Mesenchymal stem cell (in vitro differentiated cells and primary cell): Measurements from ENCODE around the gene ECPAS.
A peak's percentile ranks its signal among the peaks of the same experiment; 100 is the strongest.
"Not testable (repeated sequence)": the region's sequence is repeated elsewhere in the genome, so short reads cannot be mapped to it uniquely, and the experiment has no call there.

Source experiments
- DNase-seq: peaks from one replicate; pipeline ENCODE4 v3.0.0-alpha.2; 2013
- H2AFZ ChIP-seq: one replicate; pipeline ENCODE4 v1.6.1; 2013; ENCODE audit warnings: low read depth, mild to moderate bottlenecking, control low read depth, inconsistent platforms, low read length, moderate library complexity
- H2AK5ac ChIP-seq: 2 replicates; pipeline ENCODE4 v1.6.1; 2013; ENCODE audit warnings: low read length, moderate library complexity, mild to moderate bottlenecking, inconsistent platforms; ENCODE audit not compliant: severe bottlenecking
- H2BK120ac ChIP-seq: one replicate; pipeline ENCODE4 v1.6.1; 2013; ENCODE audit warnings: low read depth, mild to moderate bottlenecking, inconsistent platforms, low read length, moderate library complexity
- H2BK12ac ChIP-seq, 2 experiments: one replicate each; pipeline ENCODE4 v1.6.1; 2013; ENCODE audit warnings: inconsistent platforms in 2 of 2, low read length in 2 of 2, mild to moderate bottlenecking in 2 of 2, moderate library complexity in 2 of 2, control low read depth in 1 of 2
- H2BK15ac ChIP-seq: one replicate; pipeline ENCODE4 v1.6.1; 2013; ENCODE audit warnings: mild to moderate bottlenecking, low read depth, inconsistent platforms; ENCODE audit not compliant: poor library complexity, severe bottlenecking
- H2BK5ac ChIP-seq: 2 replicates; pipeline ENCODE4 v1.6.1; 2013; ENCODE audit warnings: low read depth, mild to moderate bottlenecking, low read length, control low read depth, inconsistent platforms; ENCODE audit not compliant: poor library complexity, severe bottlenecking
- H3K14ac ChIP-seq, 2 experiments: one replicate each; pipeline ENCODE4 v1.6.1; 2013; ENCODE audit warnings: inconsistent platforms in 2 of 2, low read length in 2 of 2, control low read depth in 1 of 2, mild to moderate bottlenecking in 1 of 2, moderate library complexity in 1 of 2
- H3K18ac ChIP-seq, 2 experiments: one replicate each; pipeline ENCODE4 v1.6.1; 2013; ENCODE audit warnings: inconsistent platforms in 2 of 2, low read length in 2 of 2, control low read depth in 1 of 2, low read depth in 1 of 2, mild to moderate bottlenecking in 1 of 2
- H3K23ac ChIP-seq, 2 experiments: one replicate each; pipeline ENCODE4 v1.6.1; 2013; ENCODE audit warnings: inconsistent platforms in 2 of 2, low read length in 2 of 2, mild to moderate bottlenecking in 2 of 2, moderate library complexity in 2 of 2, control low read depth in 1 of 2
- H3K27ac ChIP-seq: 2 replicates; pipeline ENCODE4 v1.5.1; 2013; ENCODE audit warnings: mild to moderate bottlenecking, moderate library complexity, low read length, control low read depth, inconsistent platforms; ENCODE audit not compliant: poor library complexity, severe bottlenecking
- H3K27me3 ChIP-seq, 2 experiments: 2 replicates each; pipeline versions ENCODE4 v1.6.1 to v1.7.0; 2013; ENCODE audit warnings: low read length in 2 of 2, mild to moderate bottlenecking in 2 of 2, moderate library complexity in 2 of 2, control low read depth in 1 of 2, inconsistent platforms in 1 of 2; ENCODE audit not compliant: control insufficient read depth in 1 of 2, insufficient read depth in 1 of 2
- H3K36me3 ChIP-seq, 2 experiments: 2 replicates each; pipeline versions ENCODE4 v1.6.1 to v1.7.0; 2013; ENCODE audit warnings: low read length in 2 of 2, control low read depth in 1 of 2, inconsistent platforms in 1 of 2, low read depth in 1 of 2, mild to moderate bottlenecking in 1 of 2; ENCODE audit not compliant: insufficient read depth in 2 of 2, control insufficient read depth in 1 of 2
- H3K4ac ChIP-seq, 2 experiments: one replicate each; pipeline ENCODE4 v1.6.1; 2013; ENCODE audit warnings: inconsistent platforms in 2 of 2, low read length in 2 of 2, mild to moderate bottlenecking in 2 of 2, moderate library complexity in 2 of 2, control low read depth in 1 of 2, low read depth in 1 of 2
- H3K4me1 ChIP-seq: 2 replicates; pipeline ENCODE4 v1.6.1; 2013; ENCODE audit warnings: low read depth, low read length, control low read depth; ENCODE audit not compliant: control insufficient read depth, insufficient read depth
- H3K4me2 ChIP-seq: 2 replicates; pipeline ENCODE4 v1.6.1; 2013; ENCODE audit warnings: low read length, mild to moderate bottlenecking, inconsistent platforms; ENCODE audit not compliant: poor library complexity, severe bottlenecking
- H3K4me3 ChIP-seq, 2 experiments: 2 replicates each; pipeline versions ENCODE4 v1.5.1 to v1.7.0; 2013; ENCODE audit warnings: low read length in 2 of 2, mild to moderate bottlenecking in 2 of 2, control low read depth in 1 of 2, low read depth in 1 of 2; ENCODE audit not compliant: insufficient read depth in 1 of 2
- H3K79me1 ChIP-seq: replicated peaks from 2 replicates; pipeline ENCODE4 v1.6.1; 2013; ENCODE audit warnings: mild to moderate bottlenecking, control low read depth, low read length, inconsistent platforms; ENCODE audit not compliant: poor library complexity, severe bottlenecking
- H3K9ac ChIP-seq: 2 replicates; pipeline ENCODE4 v1.7.0; 2013; ENCODE audit warnings: mild to moderate bottlenecking, low read length, moderate library complexity
- H3K9me3 ChIP-seq: 2 replicates; pipeline ENCODE4 v1.7.0; 2013; ENCODE audit warnings: mild to moderate bottlenecking, low read length; ENCODE audit not compliant: control insufficient read depth
- H4K8ac ChIP-seq: one replicate; pipeline ENCODE4 v1.6.1; 2013; ENCODE audit warnings: inconsistent platforms, mild to moderate bottlenecking, low read length, moderate library complexity
- H4K91ac ChIP-seq: one replicate; pipeline ENCODE4 v1.6.1; 2013; ENCODE audit warnings: mild to moderate bottlenecking, low read length, inconsistent platforms
- WGBS: methylation state at CpG from one replicate; pipeline ENCODE4 v1.1.7; 2013; ENCODE audit warnings: mixed read lengths; 5-methylcytosine and 5-hydroxymethylcytosine counted together

ECPAS gene

DNA sequence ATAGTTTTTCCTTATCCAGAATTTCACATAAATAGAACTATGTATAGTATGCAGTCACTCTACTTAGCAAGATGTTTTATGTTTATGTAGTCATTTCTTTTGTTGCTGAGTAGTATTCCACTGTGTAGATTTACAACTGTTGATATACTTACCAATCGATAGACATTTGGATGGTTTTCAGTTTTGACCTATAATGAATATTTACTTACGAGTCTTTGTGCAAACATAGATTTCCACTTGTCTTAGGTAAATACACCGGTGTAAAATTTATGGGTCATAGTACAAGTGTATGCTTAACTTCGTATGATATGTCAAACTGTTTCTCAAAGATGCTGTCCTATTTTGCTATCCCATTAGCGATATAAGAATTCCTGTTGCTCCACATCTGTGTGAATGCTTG is 134.4 kb downstream of the ECPAS start:
- H3K27ac ChIP-seq = no peak overlapping the region
- H2BK120ac ChIP-seq = no peak overlapping the region
- peaks cover 8% of the 10 kb centered on the region for H3K9me3 ChIP-seq
- H3K36me3 ChIP-seq = no peaks in the 10 kb centered on the region
- no peak overlapping the region for H4K8ac ChIP-seq
- no peak overlapping the region for H3K18ac ChIP-seq
- H3K27me3 ChIP-seq = no peaks in the 10 kb centered on the region
- no peak overlapping the region for H4K91ac ChIP-seq
- no peak overlapping the region for H2AK5ac ChIP-seq
- H3K9ac ChIP-seq = no peak overlapping the region
- H2BK15ac ChIP-seq = no peak overlapping the region
- no peak overlapping the region for H3K14ac ChIP-seq
- no peak overlapping the region for H3K4me2 ChIP-seq
- no peak overlapping the region for H3K23ac ChIP-seq
- no peak for DNase-seq
- H3K4ac ChIP-seq = no peak overlapping the region
- H3K4me3 ChIP-seq = no peak overlapping the region
- no peak overlapping the region for H2BK5ac ChIP-seq
- H3K79me1 ChIP-seq = no peaks in the 10 kb centered on the region
- no peak overlapping the region for H2AFZ ChIP-seq
- H2BK12ac ChIP-seq = no peak overlapping the region
- no peaks in the 10 kb centered on the region for H3K4me1 ChIP-seq
- 95% methylated on average over 5 of the region's 5 CpGs for WGBS

DNA sequence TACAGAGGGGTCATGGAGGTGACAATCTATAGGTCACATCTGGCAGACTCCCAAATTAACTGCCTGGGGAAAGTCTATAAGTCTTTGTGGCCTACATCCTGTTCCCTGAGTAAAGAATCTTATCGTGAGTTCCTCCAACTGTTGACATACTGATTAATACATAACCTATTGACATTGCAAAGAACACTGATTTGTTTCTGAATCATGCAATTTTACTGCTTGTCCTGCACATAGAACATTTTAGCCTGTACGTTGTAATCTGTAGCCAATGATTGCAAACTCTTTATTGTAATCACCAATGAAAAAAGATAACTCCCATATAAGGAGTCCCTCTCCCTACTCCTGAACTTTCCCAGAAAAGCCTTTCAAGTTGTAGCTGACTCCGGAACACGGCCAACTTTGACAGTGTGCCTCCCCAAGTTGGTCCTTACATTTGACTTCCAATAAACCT is 135.3 kb downstream of the ECPAS start:
- Histone ChIP-seq H4K91ac (no peak overlapping the region), H3K9me3 (peaks cover under 1% of the 10 kb centered on the region), H4K8ac (no peak overlapping the region), H3K4me3 (no peak overlapping the region), H3K14ac (no peak overlapping the region), H3K36me3 (no peaks in the 10 kb centered on the region), H3K9ac (no peak overlapping the region), H3K79me1 (no peaks in the 10 kb centered on the region), H2BK12ac (no peak overlapping the region), H3K18ac (no peak overlapping the region), H3K4ac (no peak overlapping the region), H3K4me2 (peak overlapping the region; percentile 29), H2BK15ac (no peak overlapping the region), H2BK120ac (no peak overlapping the region), H2AFZ (no peak overlapping the region), H3K27ac (peak overlapping the region; percentile 84), H3K23ac (no peak overlapping the region), H3K4me1 (no peaks in the 10 kb centered on the region), H2AK5ac (no peak overlapping the region), H2BK5ac (no peak overlapping the region), H3K27me3 (no peaks in the 10 kb centered on the region)
- 85% methylated on average over 4 of the region's 4 CpGs for WGBS
- DNase-seq = no peak

GRCh38 chr9:111334318-111334863 is 149.8 kb downstream of the ECPAS start:
- 99% methylated on average over 3 of the region's 5 CpGs for WGBS

DNA sequence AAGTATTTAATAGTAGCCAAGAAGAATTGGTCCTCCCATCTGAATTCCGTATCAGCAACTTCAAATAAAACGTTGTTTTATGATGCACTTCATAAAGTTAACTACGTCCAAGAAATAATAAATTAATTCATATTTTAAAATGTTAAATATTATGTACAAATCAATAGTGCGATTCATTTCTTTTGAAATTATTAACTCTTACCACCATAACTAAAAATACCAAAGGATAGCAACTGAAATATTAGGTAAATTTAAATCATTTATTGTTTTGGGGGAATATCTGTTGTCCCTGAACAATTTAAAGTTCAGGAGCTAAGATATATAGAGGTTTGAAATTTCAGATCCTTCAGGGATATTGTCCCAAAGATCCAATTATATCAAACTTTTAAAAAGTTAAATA is 154.1 kb downstream of the ECPAS start, which contains the start of gene OR2K2:
OR2K2 (minus strand) TSS at position 101 of the 400 bp plus-strand sequence. CDS start 1,791 bp downstream, outside the sequence.
- H3K9ac ChIP-seq = no peak within 1 kb of the TSS
- no peak within 1 kb of the TSS for H2BK15ac ChIP-seq
- peaks cover 2% of the 10 kb centered on the region for H3K4me1 ChIP-seq
- no peak within 1 kb of the TSS for H3K18ac ChIP-seq
- H2AK5ac ChIP-seq = no peak within 1 kb of the TSS
- H3K14ac ChIP-seq = no peak within 1 kb of the TSS
- H3K27me3 ChIP-seq = no peaks in the 10 kb centered on the region
- H4K91ac ChIP-seq = no peak within 1 kb of the TSS
- DNase-seq = no peak
- H3K4me3 ChIP-seq = no peak within 1 kb of the TSS
- H2BK5ac ChIP-seq = no peak within 1 kb of the TSS
- no peaks in the 10 kb centered on the region for H3K79me1 ChIP-seq
- H3K36me3 ChIP-seq = no peaks in the 10 kb centered on the region
- no peak within 1 kb of the TSS for H2AFZ ChIP-seq
- H4K8ac ChIP-seq = no peak within 1 kb of the TSS
- H3K4me2 ChIP-seq = no peak within 1 kb of the TSS
- no peaks in the 10 kb centered on the region for H3K9me3 ChIP-seq
- H2BK120ac ChIP-seq = no peak within 1 kb of the TSS
- H3K23ac ChIP-seq = no peak within 1 kb of the TSS
- WGBS = no CpG with 5 or more reads among the region's 4 CpGs
- no peak within 1 kb of the TSS for H2BK12ac ChIP-seq
- no peak within 1 kb of the TSS for H3K27ac ChIP-seq
- no peak within 1 kb of the TSS for H3K4ac ChIP-seq

More at GRCh38 chr9:111334318-111334863, 149.8 kb downstream of the ECPAS start:
- not testable (repeated sequence) for H3K4ac ChIP-seq, H3K27me3 ChIP-seq, H4K91ac ChIP-seq, DNase-seq, H3K18ac ChIP-seq, H3K14ac ChIP-seq, H2AFZ ChIP-seq, H3K4me1 ChIP-seq, H3K4me3 ChIP-seq, H4K8ac ChIP-seq, H2BK12ac ChIP-seq, H2BK120ac ChIP-seq, H3K4me2 ChIP-seq, H3K27ac ChIP-seq, H2AK5ac ChIP-seq, H3K9me3 ChIP-seq, H3K79me1 ChIP-seq, H3K9ac ChIP-seq, H2BK5ac ChIP-seq, H3K36me3 ChIP-seq, H3K23ac ChIP-seq, H2BK15ac ChIP-seq
